Memory B cell (primary cell): ENCODE results near the gene PSKH1.

Source experiments
- ATAC-seq: fragments of 150-1000 bp; cut with Tn5 transposase; 2 replicates; pipeline ENCODE4 v1.10.0; 2021; ENCODE audit warnings: low read depth, mild to moderate bottlenecking, moderate library complexity
- DNase-seq, 2 donors: peaks; one replicate each; pipeline ENCODE4 v3.0.0; 2022; ENCODE audit warnings: low spot score in 2 of 2
- H3K27ac Mint-ChIP-seq: one replicate; pipeline ENCODE4 v1.8.0; 2022; ENCODE audit warnings: mild to moderate bottlenecking, moderate library complexity, mixed read lengths
- H3K27me3 Mint-ChIP-seq: one replicate; pipeline ENCODE4 v1.8.0; 2022; ENCODE audit warnings: mixed read lengths
- H3K36me3 Mint-ChIP-seq: one replicate; pipeline ENCODE4 v1.8.0; 2022; ENCODE audit warnings: mild to moderate bottlenecking, mixed read lengths
- H3K4me1 Mint-ChIP-seq: one replicate; pipeline ENCODE4 v1.8.0; 2022; ENCODE audit warnings: mixed read lengths
- H3K4me3 Mint-ChIP-seq: one replicate; pipeline ENCODE4 v1.8.0; 2022; ENCODE audit warnings: mild to moderate bottlenecking, moderate library complexity, mixed read lengths
- H3K9me3 Mint-ChIP-seq: one replicate; pipeline ENCODE4 v1.8.0; 2022; ENCODE audit warnings: mixed read lengths

PSKH1 gene

GRCh38 chr16:67950335-67950843 is 57.3 kb downstream of the PSKH1 start:
- H3K27ac Mint-ChIP-seq = no peak overlapping the region
- no peak for ATAC-seq
- no peaks in the 10 kb centered on the region for H3K4me1 Mint-ChIP-seq
- DNase-seq = no peak
- H3K4me3 Mint-ChIP-seq = no peak overlapping the region
- peaks cover 2% of the 10 kb centered on the region for H3K36me3 Mint-ChIP-seq
- no peaks in the 10 kb centered on the region for H3K9me3 Mint-ChIP-seq
- no peaks in the 10 kb centered on the region for H3K27me3 Mint-ChIP-seq

DNA sequence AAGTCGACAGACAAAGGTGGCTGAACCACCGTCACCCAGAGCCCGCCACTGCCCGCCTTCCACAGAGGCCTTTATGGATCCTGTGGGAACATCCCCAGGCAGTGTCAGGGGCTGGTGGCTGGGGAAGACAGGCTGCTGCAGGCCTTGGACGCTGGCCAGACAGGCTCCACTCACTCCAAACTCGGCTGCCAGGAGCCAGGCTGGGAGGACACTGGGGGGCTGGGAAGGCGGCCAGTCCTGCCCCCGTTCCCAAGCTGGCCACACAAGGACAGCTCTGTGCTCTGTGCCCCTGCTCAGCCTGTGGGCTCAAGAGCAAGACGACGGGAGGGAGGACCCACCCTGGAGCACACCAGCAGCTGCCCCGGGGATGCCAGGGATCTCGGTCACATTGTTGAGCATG is 58.4 kb downstream of the PSKH1 start:
- Mint-ChIP-seq H3K36me3 (no peaks in the 10 kb centered on the region), H3K27me3 (no peaks in the 10 kb centered on the region), H3K27ac (no peak overlapping the region), H3K9me3 (no peaks in the 10 kb centered on the region), H3K4me3 (no peak overlapping the region), H3K4me1 (no peaks in the 10 kb centered on the region)
- ATAC-seq (no peak), DNase-seq (no peak)

DNA sequence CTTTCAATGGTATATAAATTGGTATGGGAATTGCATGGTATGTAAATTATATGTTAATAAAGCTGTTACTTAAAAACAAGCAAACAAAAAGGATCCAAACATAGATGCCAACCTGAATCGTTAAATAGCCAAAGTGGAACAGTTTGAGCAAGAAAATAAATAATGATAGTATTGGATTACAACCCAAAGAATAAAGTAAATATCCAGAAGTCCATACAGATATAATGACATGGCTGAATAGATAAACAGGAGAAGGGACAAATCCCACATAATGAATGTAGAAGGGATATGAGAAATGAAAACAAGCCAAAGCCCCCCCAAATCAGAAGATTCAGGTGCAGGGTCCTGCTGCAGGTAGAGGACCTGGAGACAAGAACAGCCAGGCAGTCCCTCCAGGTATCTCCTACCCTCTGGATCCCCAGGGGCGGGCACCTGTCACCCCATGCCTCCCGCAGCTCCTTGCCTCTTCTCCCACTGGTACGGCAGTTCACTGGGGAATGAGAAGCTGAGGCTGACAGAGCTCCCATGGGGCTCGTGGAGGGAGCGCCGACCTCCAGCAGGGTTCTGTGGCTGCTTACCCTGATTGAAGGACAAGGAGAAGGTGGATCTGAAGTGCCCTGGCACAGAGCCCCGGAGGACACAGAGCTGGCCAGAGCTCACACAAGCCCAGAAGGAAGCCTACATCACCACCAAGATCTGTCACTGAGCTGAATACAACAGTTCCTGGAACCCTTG is 60.8 kb downstream of the PSKH1 start:
- ATAC-seq (no peak), DNase-seq (no peak)
- no peaks in the 10 kb centered on the region for H3K9me3 Mint-ChIP-seq
- no peak overlapping the region for H3K27ac Mint-ChIP-seq
- no peaks in the 10 kb centered on the region for H3K27me3 Mint-ChIP-seq
- H3K4me1 Mint-ChIP-seq = no peaks in the 10 kb centered on the region
- H3K4me3 Mint-ChIP-seq = no peak overlapping the region
- H3K36me3 Mint-ChIP-seq = peaks cover 4% of the 10 kb centered on the region

- DNase-seq (no peak), ATAC-seq (no peak)
- Mint-ChIP-seq H3K36me3 (peaks cover 4% of the 10 kb centered on the region), H3K4me3 (no peak overlapping the region), H3K27ac (no peak overlapping the region), H3K27me3 (no peaks in the 10 kb centered on the region), H3K9me3 (no peaks in the 10 kb centered on the region), H3K4me1 (no peaks in the 10 kb centered on the region)
These were observed 61.6 kb downstream of the PSKH1 start for GRCh38 chr16:67954421-67955196.

- H3K9me3 Mint-ChIP-seq = no peaks in the 10 kb centered on the region
- H3K4me3 Mint-ChIP-seq = no peak overlapping the region
- DNase-seq = no peak
- no peaks in the 10 kb centered on the region for H3K4me1 Mint-ChIP-seq
- peaks cover 6% of the 10 kb centered on the region for H3K36me3 Mint-ChIP-seq
- no peaks in the 10 kb centered on the region for H3K27me3 Mint-ChIP-seq
- H3K27ac Mint-ChIP-seq = no peak overlapping the region
- no peak for ATAC-seq
These were observed 64.6 kb downstream of the PSKH1 start for GRCh38 chr16:67957622-67958021.

DNA sequence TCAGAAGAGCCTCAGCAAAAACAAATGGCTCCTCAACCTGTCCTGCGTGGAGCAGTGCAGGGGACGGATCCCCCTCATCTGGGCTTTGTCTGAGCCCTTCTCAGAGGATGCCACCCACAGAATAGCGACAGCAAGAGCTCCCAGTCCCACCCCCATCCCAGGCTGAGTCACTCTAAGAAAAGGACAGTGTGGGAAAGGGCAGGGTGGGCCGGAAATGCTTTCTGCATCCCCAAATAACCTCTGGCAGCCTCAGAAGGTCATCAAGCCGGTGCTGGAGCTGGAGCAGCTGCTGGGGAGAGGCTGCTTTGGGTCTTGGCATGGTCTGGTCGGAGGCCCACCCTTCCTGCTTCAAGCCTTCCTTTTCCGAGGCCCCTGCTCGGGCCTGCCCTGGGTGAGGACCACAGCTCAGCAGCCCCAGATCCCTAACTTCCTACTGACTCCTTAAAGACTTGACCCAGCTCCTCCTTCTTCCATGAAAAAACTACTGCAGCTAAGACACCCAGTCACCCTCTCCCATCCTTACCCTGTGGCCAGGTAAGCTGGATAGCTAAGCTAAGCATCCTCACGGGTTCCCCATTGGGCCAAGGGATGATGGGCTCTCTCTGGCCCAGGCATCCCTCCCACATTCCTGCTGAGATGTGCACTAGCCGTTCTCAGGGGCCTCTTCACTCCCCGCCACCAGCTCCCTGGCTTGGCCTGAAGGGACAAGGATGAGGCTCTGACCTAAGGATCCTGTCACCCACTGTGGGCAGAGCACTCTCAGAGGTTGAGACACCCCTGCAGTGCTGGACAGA is 66.7 kb downstream of the PSKH1 start:
- ATAC-seq (no peak), DNase-seq (no peak)

DNA sequence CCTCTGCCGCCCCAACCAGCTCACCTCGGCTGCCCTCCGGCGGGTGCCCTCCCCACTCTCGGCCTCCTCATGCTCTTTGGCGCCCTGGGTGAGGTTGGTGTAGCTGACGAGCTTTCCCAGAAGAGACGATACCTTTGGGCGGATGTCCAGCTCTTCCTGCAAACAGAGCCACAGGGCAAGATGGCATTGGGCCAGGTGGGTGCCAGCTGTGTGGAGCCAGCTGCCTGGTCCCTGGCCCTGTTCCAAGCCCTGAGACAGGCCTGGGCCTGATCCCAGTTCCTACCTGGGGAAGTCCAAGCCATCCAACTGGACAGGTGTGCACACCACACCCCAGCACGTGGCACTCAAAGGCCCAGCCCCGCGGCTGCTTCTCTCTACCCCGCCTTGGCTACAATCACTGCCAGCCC is 68.5 kb downstream of the PSKH1 start:
- H3K4me3 Mint-ChIP-seq = no peak overlapping the region
- no peaks in the 10 kb centered on the region for H3K9me3 Mint-ChIP-seq
- peaks cover 6% of the 10 kb centered on the region for H3K36me3 Mint-ChIP-seq
- DNase-seq (no peak), ATAC-seq (no peak)
- no peak overlapping the region for H3K27ac Mint-ChIP-seq
- H3K4me1 Mint-ChIP-seq = peaks cover 3% of the 10 kb centered on the region
- H3K27me3 Mint-ChIP-seq = no peaks in the 10 kb centered on the region

More for the DNA sequence above, 66.7 kb downstream of the PSKH1 start:
- Mint-ChIP-seq H3K27me3 (no peaks in the 10 kb centered on the region), H3K36me3 (peaks cover 6% of the 10 kb centered on the region), H3K4me3 (no peak overlapping the region), H3K4me1 (peaks cover under 1% of the 10 kb centered on the region), H3K9me3 (no peaks in the 10 kb centered on the region), H3K27ac (no peak overlapping the region)

DNA sequence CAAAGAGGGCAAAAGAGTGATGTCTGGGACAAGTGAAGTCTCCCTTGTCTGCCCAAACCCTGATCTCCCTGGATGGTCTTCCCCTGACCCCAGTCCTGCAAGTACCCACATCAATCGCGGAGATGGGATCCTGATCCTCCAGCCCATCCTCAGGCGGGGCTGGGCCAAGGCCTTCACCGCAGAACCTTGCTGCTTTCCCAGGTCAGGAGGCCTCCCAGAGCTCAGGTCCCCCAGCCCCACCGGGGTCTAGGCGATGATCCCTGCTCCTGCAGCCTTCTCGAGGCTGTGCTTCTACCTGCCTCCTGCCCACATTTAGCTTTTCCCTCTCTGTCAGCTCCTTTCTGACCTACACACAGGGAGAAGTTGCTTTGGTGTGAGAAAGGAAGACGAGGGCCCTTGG is 69.1 kb downstream of the PSKH1 start:
- ATAC-seq = no peak
- Mint-ChIP-seq H3K9me3 (no peaks in the 10 kb centered on the region), H3K27ac (no peak overlapping the region), H3K27me3 (no peaks in the 10 kb centered on the region), H3K4me1 (peaks cover 5% of the 10 kb centered on the region), H3K36me3 (peaks cover 6% of the 10 kb centered on the region), H3K4me3 (no peak overlapping the region)
- DNase-seq = no peak

DNA sequence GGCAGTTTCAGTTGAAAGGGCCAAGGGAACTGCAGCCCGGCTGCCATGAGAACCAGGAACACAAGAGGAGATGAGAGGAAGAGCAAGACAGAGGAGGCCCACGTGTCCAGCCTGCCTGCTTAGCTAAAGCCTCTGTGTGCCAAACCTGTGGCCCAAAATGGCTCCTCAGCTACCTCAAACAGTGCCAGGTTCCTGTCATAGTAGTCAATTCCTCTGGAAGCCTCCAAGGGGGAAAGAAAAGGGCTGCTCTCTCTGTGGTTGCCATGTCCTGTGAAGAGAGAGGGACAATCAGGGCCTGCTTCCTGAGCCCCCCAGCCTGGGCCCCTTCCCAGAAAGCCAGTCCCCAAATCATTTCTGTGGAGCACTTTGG is 70.2 kb downstream of the PSKH1 start:
- Mint-ChIP-seq H3K27ac (no peak overlapping the region), H3K27me3 (no peaks in the 10 kb centered on the region), H3K36me3 (peaks cover 5% of the 10 kb centered on the region), H3K4me1 (peaks cover 12% of the 10 kb centered on the region), H3K9me3 (no peaks in the 10 kb centered on the region), H3K4me3 (no peak overlapping the region)
- no peak for ATAC-seq
- no peak for DNase-seq

DNA sequence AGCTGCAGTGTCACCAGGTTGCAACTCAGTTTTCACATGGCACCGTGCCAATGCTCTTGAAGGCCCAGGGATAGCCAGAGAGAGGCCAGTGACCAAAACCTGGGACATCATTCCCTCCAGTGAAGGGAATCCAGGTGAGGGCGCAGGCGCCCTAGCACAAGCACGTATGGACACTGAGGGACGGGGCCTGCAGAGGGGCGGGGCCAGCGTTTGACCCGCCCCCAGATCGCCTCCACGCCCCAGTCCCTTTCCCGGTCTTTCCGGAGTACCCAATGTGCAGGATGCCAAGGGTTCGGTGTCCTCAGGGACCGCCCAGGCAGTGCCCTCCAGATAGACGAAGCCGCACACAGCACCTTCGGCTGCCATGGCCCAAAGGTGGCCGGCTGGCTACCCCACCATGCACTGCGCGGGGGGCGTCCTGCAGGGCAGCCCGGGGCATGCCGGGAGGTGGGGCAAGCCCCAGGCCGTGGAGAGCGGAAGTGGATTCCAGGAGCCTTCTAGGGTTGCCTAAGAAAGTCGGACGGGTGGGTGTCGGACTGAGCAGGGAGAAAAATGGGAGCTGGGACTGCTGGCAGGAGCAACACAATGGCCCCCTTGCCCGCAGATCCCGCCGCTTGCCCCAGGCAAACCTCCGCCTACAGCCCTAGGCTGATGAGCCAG is 70.7 kb downstream of the PSKH1 start:
- Mint-ChIP-seq H3K36me3 (peaks cover 2% of the 10 kb centered on the region), H3K9me3 (no peaks in the 10 kb centered on the region), H3K4me3 (no peak overlapping the region), H3K27ac (no peak overlapping the region), H3K4me1 (peaks cover 12% of the 10 kb centered on the region), H3K27me3 (no peaks in the 10 kb centered on the region)
- ATAC-seq = no peak
- DNase-seq = no peak

- Mint-ChIP-seq H3K4me1 (peaks cover 16% of the 10 kb centered on the region), H3K4me3 (no peak overlapping the region), H3K9me3 (no peaks in the 10 kb centered on the region), H3K27me3 (no peaks in the 10 kb centered on the region), H3K36me3 (peaks cover 2% of the 10 kb centered on the region), H3K27ac (no peak overlapping the region)
- DNase-seq = no peak
- ATAC-seq = no peak
These were observed 71.5 kb downstream of the PSKH1 start for GRCh38 chr16:67964477-67965131.

- Mint-ChIP-seq H3K27ac (peak overlapping the region; percentile 32), H3K27me3 (no peaks in the 10 kb centered on the region), H3K4me3 (no peak overlapping the region), H3K4me1 (peaks cover 19% of the 10 kb centered on the region), H3K36me3 (peaks cover 2% of the 10 kb centered on the region), H3K9me3 (no peaks in the 10 kb centered on the region)
- no peak for DNase-seq
- ATAC-seq = no peak
These were observed 72.9 kb downstream of the PSKH1 start for GRCh38 chr16:67965668-67966548.
